Measurements from ENCODE around the gene UCK2. TPM values are rescaled to one million over a fixed set of nuclear protein-coding genes. Genes with fewer than 3 reads are reported as not detected.
A peak's percentile ranks its signal among the peaks of the same experiment; 100 is the strongest.

Gene UCK2
- total and polyA plus RNA-seq, 9 of the 15 experiments (the other 6 are each of a cell fraction or from before 2014, with no cell fraction given), result 71.6 to 145 (median 95.8) TPM

- TF ChIP-seq ZNF347 (CRISPR knock-in tag; IDR thresholded peaks at IDR 0.05; ENCODE audit: low read depth), result no peak
Measured at GRCh38 chr1:165871311-165872067, 44.1 kb downstream of the UCK2 start (continued).

GRCh38 chr1:165873481-165873880, 46.1 kb downstream of the UCK2 start:
- intact Hi-C loops (cut with micrococcal nuclease), result no loop called here
- ChIA-PET POLR2A (interaction anchor here (0.8 to 1.6 kb wide), 3 partner anchors 11 to 24 kb away, joined by 4 to 8 read pairs (median 4); no protein-coding TSS in a partner anchor), CTCF (ENCODE audit: low intra/inter-chr PET ratio) (no interaction called here)
- Histone ChIP-seq H3K27ac (ENCODE audit: extremely low read depth, low read depth, low read length) (no peak overlapping the region), H3K79me2 (ENCODE audit: control insufficient read depth, insufficient read depth, low read length) (peaks cover 97% of the 10 kb centered on the region), H3K9me1 (ENCODE audit: control insufficient read depth, insufficient read depth, low read length) (no peaks in the 10 kb centered on the region), H3K4me3 (no peak overlapping the region), H3K4me2 (ENCODE audit: insufficient read depth, low read length) (no peak overlapping the region), H3K27me3 (ENCODE audit: control insufficient read depth in 2 of 2, insufficient read depth in 2 of 2, low read length in 2 of 2) (no peaks in the 10 kb centered on the region), H3K9ac (ENCODE audit: insufficient read depth in 1 of 2, low read depth in 2 of 2, low read length in 2 of 2) (no peak overlapping the region), H2AFZ (ENCODE audit: low read depth, low read length) (no peak overlapping the region), H3K36me3 (ENCODE audit: control insufficient read depth, insufficient read depth, low read length) (peaks cover 5% of the 10 kb centered on the region; the same call in 1 of the 3 replicates), H4K20me1 (replicated peaks; ENCODE audit: control insufficient read depth, insufficient read depth, low read length) (no peaks in the 10 kb centered on the region), H3K4me1 (replicated peaks in 1 of 2; ENCODE audit: control insufficient read depth in 2 of 2, insufficient read depth in 2 of 2, low read length in 2 of 2) (peaks cover 2 to 3% of the 10 kb centered on the region in 2 experiments; a peak in 2 of 5 replicates), H3K9me3 (replicated peaks; ENCODE audit: control insufficient read depth, insufficient read depth, low read depth, low read length) (peaks cover 9% of the 10 kb centered on the region)
- DNase-seq (ENCODE audit: extremely low read depth in 1 of 4, low spot score in 3 of 4) (no peak), ATAC-seq (no peak), FAIRE-seq (no peak)
- no TSS peak for BruUV-seq (replicated peaks)
- in situ Hi-C loops (cut with MboI), result no loop called here
- WGBS (ENCODE audit: insufficient coverage, low coverage, missing lambda C conversion rate), result 68% methylated on average over 5 of the region's 5 CpGs
- TF ChIP-seq ZNF75A (CRISPR knock-in tag; IDR thresholded peaks at IDR 0.05), result peak; percentile 95
- TF ChIP-seq HDGF (IDR thresholded peaks at IDR 0.05), result no peak
- TF ChIP-seq KLF6 (CRISPR knock-in tag; IDR thresholded peaks at IDR 0.05; ENCODE audit: borderline replicate concordance), result no peak
- 0 out of 2 replicates have a peak, but pooled peaks have one; percentile 20 for TF ChIP-seq CHAMP1 (IDR thresholded peaks at IDR 0.05)
- TF ChIP-seq ZNF398 (CRISPR knock-in tag; IDR thresholded peaks at IDR 0.05), result no peak

Measured in K562 (cell line).